Panc1 (cell line): ENCODE results near the gene LRRC26. TPM values are rescaled to one million over a fixed set of nuclear protein-coding genes. Genes with fewer than 3 reads are reported as not detected.

ENCODE experiments used
- ATAC-seq: fragments of 200-7000 bp; cut with Tn5 transposase; 2 replicates; pipeline ENCODE4 v1.9.1; 2020; ENCODE audit warnings: mild to moderate bottlenecking, moderate library complexity
- BruUV-seq: library from RNA; stranded (reverse); fragments of 400-500 nt; replicated peaks from 2 replicates; lab custom pipeline; 2021; lab: Mats Ljungman, UMichigan
- CTCF ChIA-PET: fragments of 300-600 bp; sonication (Branson Sonifier 250); formaldehyde crosslinking; loops from one replicate; lab custom pipeline; 2022; ENCODE audit warnings: antibody characterized with exemption; lab: Charles Lee
- POLR2A ChIA-PET: fragments of 300-600 bp; sonication (Branson Sonifier 250); formaldehyde crosslinking; loops from one replicate; lab custom pipeline; 2022; ENCODE audit warnings: antibody characterized with exemption; lab: Charles Lee
- DNase-seq: peaks from one replicate; pipeline ENCODE4 v3.0.0-alpha.2; 2010; ENCODE audit warnings: low read depth, low spot score
- H3K27ac ChIP-seq: 2 replicates; pipeline ENCODE4 v1.5.1; 2011; ENCODE audit warnings: mild to moderate bottlenecking, low read length, inconsistent platforms
- H3K27me3 ChIP-seq: fragments of 200-500 bp; sonication (Bioruptor generic); 2 replicates; pipeline ENCODE4 v1.6.0; 2014; ENCODE audit warnings: low read length, inconsistent platforms; ENCODE audit not compliant: control insufficient read depth, insufficient read depth
- H3K36me3 ChIP-seq: fragments of 200-500 bp; sonication (Bioruptor generic); 2 replicates; pipeline ENCODE4 v1.5.1; 2014; ENCODE audit warnings: inconsistent platforms, mild to moderate bottlenecking, low read length, moderate library complexity; ENCODE audit not compliant: control insufficient read depth, insufficient read depth
- H3K4me1 ChIP-seq: 2 replicates; pipeline ENCODE4 v1.5.1; 2011; ENCODE audit warnings: inconsistent platforms, mild to moderate bottlenecking, low read length, moderate library complexity; ENCODE audit not compliant: control insufficient read depth, insufficient read depth
- H3K4me3 ChIP-seq, 2 experiments: 2 replicates each; pipeline ENCODE4 v1.5.1; 2011 to 2012; ENCODE audit warnings: low read depth in 2 of 2, low read length in 2 of 2, mild to moderate bottlenecking in 2 of 2, inconsistent platforms in 1 of 2, moderate library complexity in 1 of 2
- H3K9me3 ChIP-seq: fragments of 200-500 bp; sonication (Bioruptor generic); 2 replicates; pipeline ENCODE4 v1.5.1; 2014; ENCODE audit warnings: low read depth, mild to moderate bottlenecking, inconsistent platforms, low read length, moderate library complexity; ENCODE audit not compliant: control insufficient read depth, insufficient read depth
- CTCF ChIP-seq: fragments of 450-650 bp; IDR thresholded peaks from 2 replicates; pipeline ENCODE4 v1.5.1; 2017; ENCODE audit warnings: mild to moderate bottlenecking
- POLR2AphosphoS5 ChIP-seq: IDR thresholded peaks from 2 replicates; pipeline ENCODE4 v1.6.1; 2012; ENCODE audit warnings: mild to moderate bottlenecking, low read depth, low read length, moderate library complexity
- REST ChIP-seq, 2 experiments: IDR thresholded peaks; 2 replicates each; pipeline ENCODE4 v1.6.1; 2011 to 2012; ENCODE audit warnings: low read depth in 2 of 2, control low read depth in 1 of 2, low read length in 1 of 2, mild to moderate bottlenecking in 1 of 2, moderate library complexity in 1 of 2; ENCODE audit not compliant: insufficient read depth in 1 of 2
- SIN3A ChIP-seq: IDR thresholded peaks from 2 replicates; pipeline ENCODE4 v1.6.1; 2012; ENCODE audit warnings: low read depth, mild to moderate bottlenecking, low read length, moderate library complexity, borderline replicate concordance; ENCODE audit not compliant: insufficient read depth
- TCF7L2 ChIP-seq: IDR thresholded peaks from 2 replicates; pipeline ENCODE4 v1.6.1; 2011; ENCODE audit warnings: mild to moderate bottlenecking, low read depth, low read length, inconsistent platforms
- in situ Hi-C: cut with HindIII; loops from 2 replicates; pipeline ENCODE4 v1.10.0; 2016; ENCODE audit warnings: low sequenced_read_pairs, low pct_unique_long_range_greater_than_20kb
- intact Hi-C: fragments of 100-400 bp; cut with micrococcal nuclease; formaldehyde crosslinking; loops from one replicate; pipeline ENCODE4 v1.10.0; 2022; ENCODE audit not compliant: unreplicated experiment
- total RNA-seq: library from RNA; stranded (reverse); gene quantifications from one replicate; pipeline ENCODE4 v1.2.1, GENCODE V29; 2021; ENCODE audit not compliant: unreplicated experiment

Gene LRRC26
- total RNA-seq, 1 experiment from 2014 or later = 0.69 TPM

DNA sequence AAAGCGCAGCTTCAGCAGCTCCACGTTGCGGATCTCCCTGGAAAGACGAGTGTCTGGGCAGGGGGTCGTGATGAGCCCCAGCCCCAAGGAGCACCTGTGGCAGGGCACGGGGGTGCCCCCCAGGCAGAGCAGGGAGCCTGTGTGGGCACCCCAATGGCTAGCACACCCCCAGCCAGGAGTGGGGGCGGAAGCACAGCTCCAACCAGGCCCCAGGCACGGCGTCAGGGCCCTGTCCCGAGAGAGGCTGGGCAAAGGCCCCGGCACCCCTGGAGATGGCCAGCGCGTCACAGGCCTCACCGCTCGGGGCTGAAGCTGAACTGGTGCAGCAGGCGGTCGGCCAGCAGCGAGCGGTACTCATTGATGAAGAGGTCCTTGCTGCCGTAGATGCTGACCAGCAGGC is 10.6 kb upstream of the LRRC26 start:
- Histone ChIP-seq H3K4me3 (no peak overlapping the region), H3K27me3 (no peaks in the 10 kb centered on the region), H3K9me3 (no peaks in the 10 kb centered on the region), H3K36me3 (no peaks in the 10 kb centered on the region), H3K27ac (no peak overlapping the region), H3K4me1 (no peaks in the 10 kb centered on the region)
- DNase-seq (no peak), ATAC-seq (no peak)
- in situ Hi-C loops (no loop called here), intact Hi-C loops (no loop called here)
- no peak for TF ChIP-seq REST (IDR thresholded peaks at IDR 0.05; ENCODE audit: insufficient read depth in 1 of 2, low read depth in 2 of 2, low read length in 1 of 2)
- TF ChIP-seq SIN3A = no peak
- TF ChIP-seq CTCF = no peak
- no peak for TF ChIP-seq TCF7L2
- no peak for TF ChIP-seq POLR2AphosphoS5
- POLR2A ChIA-PET = no interaction called here
- BruUV-seq = no TSS peak
- CTCF ChIA-PET = no interaction called here

DNA sequence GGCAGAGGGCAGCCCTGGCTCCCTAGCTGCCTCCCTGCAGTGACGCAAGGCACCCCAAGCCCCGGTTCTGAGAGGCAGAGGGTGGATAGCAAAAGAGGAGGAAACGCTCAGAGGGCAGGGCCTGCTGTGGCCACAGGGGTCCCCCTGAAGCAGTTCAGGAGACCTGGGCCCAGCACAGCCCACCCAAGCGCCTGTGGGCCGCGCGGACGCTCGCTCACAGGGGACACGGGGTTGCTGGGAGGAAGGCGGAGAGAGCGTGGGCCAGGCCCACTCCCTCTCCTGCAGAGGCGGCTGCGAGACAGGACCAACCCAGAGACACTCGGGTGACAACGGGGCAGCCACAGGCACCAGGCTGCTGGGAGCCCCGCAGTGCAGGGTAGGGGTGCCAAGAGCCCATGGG is 9.9 kb upstream of the LRRC26 start:
- H3K36me3 ChIP-seq = no peaks in the 10 kb centered on the region
- ATAC-seq (no peak), DNase-seq (no peak)
- no TSS peak for BruUV-seq
- no peak overlapping the region for H3K4me3 ChIP-seq
- ChIA-PET POLR2A (no interaction called here), CTCF (no interaction called here)
- no peak overlapping the region for H3K27ac ChIP-seq
- in situ Hi-C loops (no loop called here), intact Hi-C loops (no loop called here)
- H3K27me3 ChIP-seq = no peaks in the 10 kb centered on the region
- TF ChIP-seq TCF7L2 (no peak), REST (IDR thresholded peaks at IDR 0.05; ENCODE audit: insufficient read depth in 1 of 2, low read depth in 2 of 2, low read length in 1 of 2) (no peak), POLR2AphosphoS5 (no peak), CTCF (no peak), SIN3A (no peak)
- no peaks in the 10 kb centered on the region for H3K9me3 ChIP-seq
- no peaks in the 10 kb centered on the region for H3K4me1 ChIP-seq
